WTC11 (cell line): Measurements from ENCODE around the gene CCNT1. TPM values are rescaled to one million over a fixed set of nuclear protein-coding genes. Genes with fewer than 3 reads are reported as not detected.

ENCODE experiments used
- ATAC-seq: fragments of 200-7000 bp; cut with Tn5 transposase; 2 replicates; pipeline ENCODE4 v1.10.0; 2021; ENCODE audit warnings: mild to moderate bottlenecking, moderate library complexity
- CTCF ChIA-PET: fragments of 300-600 bp; sonication (Branson Sonifier 250); formaldehyde crosslinking; loops from one replicate; lab custom pipeline; 2021; ENCODE audit warnings: antibody characterized with exemption; lab: Charles Lee
- POLR2A ChIA-PET: fragments of 350-600 bp; sonication (Branson Sonifier 250); formaldehyde crosslinking; loops from one replicate; lab custom pipeline; 2021; ENCODE audit warnings: antibody characterized with exemption; lab: Charles Lee
- DNase-seq: peaks from one replicate; pipeline ENCODE4 v3.0.0; 2021; ENCODE audit warnings: low spot score
- H3K27ac Mint-ChIP-seq: 2 replicates; pipeline ENCODE4 v1.8.0; 2021; ENCODE audit warnings: mixed read lengths
- H3K27me3 Mint-ChIP-seq: 2 replicates; pipeline ENCODE4 v1.8.0; 2021; ENCODE audit warnings: low read depth, mild to moderate bottlenecking, moderate library complexity, mixed read lengths
- H3K36me3 Mint-ChIP-seq: 2 replicates; pipeline ENCODE4 v1.8.0; 2021; ENCODE audit warnings: mixed read lengths
- H3K4me1 Mint-ChIP-seq: 2 replicates; pipeline ENCODE4 v1.8.0; 2022; ENCODE audit warnings: mixed read lengths
- H3K4me3 Mint-ChIP-seq: 2 replicates; pipeline ENCODE4 v1.8.0; 2021; ENCODE audit warnings: mild to moderate bottlenecking, moderate library complexity, mixed read lengths
- H3K9me3 Mint-ChIP-seq: 2 replicates; pipeline ENCODE4 v1.8.0; 2021; ENCODE audit warnings: mixed read lengths
- ATF3 ChIP-seq: sonication (generic); formaldehyde crosslinking; conservative IDR thresholded peaks from 2 replicates; pipeline ENCODE4 v1.8.1; 2022; ENCODE audit warnings: mild to moderate bottlenecking, missing genetic modification reagents
- CBFB ChIP-seq: sonication (generic); formaldehyde crosslinking; IDR thresholded peaks from 2 replicates; pipeline ENCODE4 v1.8.1; 2022; ENCODE audit warnings: mild to moderate bottlenecking, low read depth, missing genetic modification reagents
- CTCF ChIP-seq: fragments of 200-600 bp; IDR thresholded peaks from 2 replicates; pipeline ENCODE4 v1.8.0; 2022; ENCODE audit warnings: antibody characterized with exemption
- E2F5 ChIP-seq: sonication (generic); formaldehyde crosslinking; IDR thresholded peaks from 2 replicates; pipeline ENCODE4 v1.8.1; 2022; ENCODE audit warnings: mild to moderate bottlenecking, moderate library complexity, missing genetic modification reagents
- EMX1 ChIP-seq: fragments of 250-450 bp; sonication (Bioruptor Pico); IDR thresholded peaks from 2 replicates; pipeline ENCODE4 v1.8.0; 2021; ENCODE audit warnings: mild to moderate bottlenecking
- FOXJ3 ChIP-seq: sonication (generic); formaldehyde crosslinking; IDR thresholded peaks from 2 replicates; pipeline ENCODE4 v1.9.0; 2021; ENCODE audit warnings: missing genetic modification reagents, mild to moderate bottlenecking, borderline replicate concordance
- FOXP4 ChIP-seq: sonication (generic); formaldehyde crosslinking; IDR thresholded peaks from 2 replicates; pipeline ENCODE4 v1.8.0; 2022; ENCODE audit warnings: mild to moderate bottlenecking, missing genetic modification reagents
- MAX ChIP-seq: sonication (generic); formaldehyde crosslinking; IDR thresholded peaks from 2 replicates; pipeline ENCODE4 v1.8.0; 2022; ENCODE audit warnings: mild to moderate bottlenecking, missing genetic modification reagents
- MXD4 ChIP-seq: fragments of 250-450 bp; sonication (Bioruptor Pico); IDR thresholded peaks from 2 replicates; pipeline ENCODE4 v1.8.0; 2021; ENCODE audit warnings: mild to moderate bottlenecking, moderate library complexity, borderline replicate concordance
- PRDM15 ChIP-seq: sonication (generic); formaldehyde crosslinking; IDR thresholded peaks from 2 replicates; pipeline ENCODE4 v1.8.0; 2022; ENCODE audit warnings: missing genetic modification reagents
- PRRX2 ChIP-seq: fragments of 250-450 bp; sonication (Bioruptor Pico); IDR thresholded peaks from 2 replicates; pipeline ENCODE4 v1.8.0; 2021; ENCODE audit warnings: mild to moderate bottlenecking
- RELA ChIP-seq: sonication (generic); formaldehyde crosslinking; IDR thresholded peaks from 2 replicates; pipeline ENCODE4 v1.8.1; 2022; ENCODE audit warnings: missing genetic modification reagents, mild to moderate bottlenecking, borderline replicate concordance
- RORB ChIP-seq: fragments of 250-450 bp; sonication (Bioruptor Pico); IDR thresholded peaks from 2 replicates; pipeline ENCODE4 v1.9.0; 2021; ENCODE audit warnings: mild to moderate bottlenecking
- STAT6 ChIP-seq: sonication (generic); formaldehyde crosslinking; conservative IDR thresholded peaks from 2 replicates; pipeline ENCODE4 v1.8.1; 2023; ENCODE audit warnings: mild to moderate bottlenecking, low read depth, missing genetic modification reagents, moderate library complexity
- TCF7 ChIP-seq: sonication (generic); formaldehyde crosslinking; IDR thresholded peaks from 2 replicates; pipeline ENCODE4 v1.8.0; 2022; ENCODE audit warnings: mild to moderate bottlenecking, low read depth, missing genetic modification reagents, moderate library complexity
- TEAD1 ChIP-seq: sonication (generic); formaldehyde crosslinking; IDR thresholded peaks from 2 replicates; pipeline ENCODE4 v1.8.0; 2022; ENCODE audit warnings: mild to moderate bottlenecking, missing genetic modification reagents
- ZNF263 ChIP-seq: sonication (generic); formaldehyde crosslinking; IDR thresholded peaks from 2 replicates; pipeline ENCODE4 v1.8.1; 2022; ENCODE audit warnings: low read depth, mild to moderate bottlenecking, moderate library complexity, missing genetic modification reagents
- ZNF396 ChIP-seq: fragments of 250-450 bp; sonication (Bioruptor Pico); IDR thresholded peaks from 2 replicates; pipeline ENCODE4 v1.8.0; 2021; ENCODE audit warnings: mild to moderate bottlenecking, moderate library complexity, borderline replicate concordance
- ZNF416 ChIP-seq: fragments of 250-450 bp; sonication (Bioruptor Pico); IDR thresholded peaks from 2 replicates; pipeline ENCODE4 v1.9.0; 2021; ENCODE audit warnings: mild to moderate bottlenecking, inconsistent platforms
- total RNA-seq: library from RNA; stranded (reverse); gene quantifications from 3 replicates; pipeline ENCODE4 v1.2.3, GENCODE V29; 2021

Gene CCNT1
- total RNA-seq, 1 experiment from 2014 or later: 42.0 TPM

GRCh38 chr12:48758186-48758585 is 41.7 kb upstream of the CCNT1 start:
- Mint-ChIP-seq H3K27ac (no peak overlapping the region), H3K9me3 (no peaks in the 10 kb centered on the region)
- no peak for DNase-seq
- TF ChIP-seq RELA (CRISPR knock-in tag): no peak
- no peak for TF ChIP-seq E2F5
- TF ChIP-seq FOXP4 (CRISPR knock-in tag): no peak
- TF ChIP-seq MAX (CRISPR knock-in tag): no peak
- TF ChIP-seq STAT6: no peak
- TF ChIP-seq ZNF396 (CRISPR knock-in tag): no peak
- TF ChIP-seq RORB: no peak
- TF ChIP-seq FOXJ3 (CRISPR knock-in tag): no peak
- no peak for TF ChIP-seq TCF7 (CRISPR knock-in tag)
- TF ChIP-seq EMX1 (CRISPR knock-in tag): no peak
- TF ChIP-seq ZNF263: no peak
- TF ChIP-seq CBFB (CRISPR knock-in tag): no peak
- no peak for TF ChIP-seq PRRX2 (CRISPR knock-in tag)
- no peak for TF ChIP-seq CTCF
- TF ChIP-seq TEAD1 (CRISPR knock-in tag): no peak
- no peak for TF ChIP-seq ATF3 (CRISPR knock-in tag)
- TF ChIP-seq PRDM15 (CRISPR knock-in tag): no peak
- no peak for TF ChIP-seq MXD4 (CRISPR knock-in tag)
- TF ChIP-seq ZNF416 (CRISPR knock-in tag): no peak
- TF ChIP-seq, all 79 proteins: peak for 0
- no peak overlapping the region for H3K4me3 Mint-ChIP-seq
- no peaks in the 10 kb centered on the region; the same call in 1 of the 2 replicates for H3K27me3 Mint-ChIP-seq
- ATAC-seq: peak; percentile 45; the same call in 1 of the 2 replicates
- ChIA-PET POLR2A (no interaction called here), CTCF (interaction anchor here (1.0 to 4.7 kb wide), 4 partner anchors 10 to 133 kb away, joined by 3 to 30 read pairs (median 4); partner anchors contain the start of gene ADCY6)
- no peaks in the 10 kb centered on the region for H3K4me1 Mint-ChIP-seq
- no peaks in the 10 kb centered on the region for H3K36me3 Mint-ChIP-seq
